ENCODE measurements around the gene GNB1L. TPM values are rescaled to one million over a fixed set of nuclear protein-coding genes. Genes with fewer than 3 reads are reported as not detected.

The GNB1L gene
- total and polyA plus RNA-seq, 9 of the 15 experiments (the other 6 are each of a cell fraction or from before 2014, with no cell fraction given) = 0.56 to 50.5 (median 10.2) TPM

DNA sequence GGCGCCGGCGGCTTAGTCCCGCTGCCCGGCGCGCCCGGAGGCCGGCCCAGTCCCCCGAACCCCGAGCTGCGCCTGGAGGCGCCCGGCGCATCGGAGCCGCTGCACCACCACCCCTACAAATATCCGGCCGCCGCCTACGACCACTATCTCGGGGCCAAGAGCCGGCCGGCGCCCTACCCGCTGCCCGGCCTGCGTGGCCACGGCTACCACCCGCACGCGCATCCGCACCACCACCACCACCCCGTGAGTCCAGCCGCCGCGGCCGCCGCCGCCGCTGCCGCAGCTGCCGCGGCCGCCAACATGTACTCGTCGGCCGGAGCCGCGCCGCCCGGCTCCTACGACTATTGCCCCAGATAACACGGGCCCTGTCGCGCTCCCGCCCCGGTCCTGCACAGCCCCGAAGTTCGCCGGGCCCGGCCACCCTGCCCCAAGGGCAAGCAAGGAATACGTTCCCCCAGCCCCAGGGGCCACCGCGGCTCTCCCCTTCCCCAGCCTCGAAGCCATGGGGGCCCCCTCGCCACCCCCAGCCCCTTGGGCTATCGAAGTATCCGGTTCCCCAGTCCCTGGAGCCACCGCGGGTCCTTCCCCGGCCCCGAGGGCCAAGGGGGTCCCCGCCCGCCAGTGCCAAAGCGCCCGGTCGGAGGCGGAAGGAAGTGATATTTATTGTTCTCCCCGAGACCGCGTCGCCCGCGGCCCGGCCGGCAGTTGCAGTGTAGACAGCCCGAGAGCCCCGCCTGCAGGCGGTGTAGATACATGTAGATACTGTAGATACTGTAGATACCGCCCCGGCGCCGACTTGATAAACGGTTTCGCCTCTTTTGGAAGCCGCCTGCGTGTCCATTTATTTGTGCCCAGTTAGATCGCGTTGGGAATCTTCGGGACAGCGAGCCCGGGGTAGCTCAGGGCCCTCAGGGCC, 87.9 kb downstream of the GNB1L start (continued):
- TF ChIP-seq, protein P1, sequence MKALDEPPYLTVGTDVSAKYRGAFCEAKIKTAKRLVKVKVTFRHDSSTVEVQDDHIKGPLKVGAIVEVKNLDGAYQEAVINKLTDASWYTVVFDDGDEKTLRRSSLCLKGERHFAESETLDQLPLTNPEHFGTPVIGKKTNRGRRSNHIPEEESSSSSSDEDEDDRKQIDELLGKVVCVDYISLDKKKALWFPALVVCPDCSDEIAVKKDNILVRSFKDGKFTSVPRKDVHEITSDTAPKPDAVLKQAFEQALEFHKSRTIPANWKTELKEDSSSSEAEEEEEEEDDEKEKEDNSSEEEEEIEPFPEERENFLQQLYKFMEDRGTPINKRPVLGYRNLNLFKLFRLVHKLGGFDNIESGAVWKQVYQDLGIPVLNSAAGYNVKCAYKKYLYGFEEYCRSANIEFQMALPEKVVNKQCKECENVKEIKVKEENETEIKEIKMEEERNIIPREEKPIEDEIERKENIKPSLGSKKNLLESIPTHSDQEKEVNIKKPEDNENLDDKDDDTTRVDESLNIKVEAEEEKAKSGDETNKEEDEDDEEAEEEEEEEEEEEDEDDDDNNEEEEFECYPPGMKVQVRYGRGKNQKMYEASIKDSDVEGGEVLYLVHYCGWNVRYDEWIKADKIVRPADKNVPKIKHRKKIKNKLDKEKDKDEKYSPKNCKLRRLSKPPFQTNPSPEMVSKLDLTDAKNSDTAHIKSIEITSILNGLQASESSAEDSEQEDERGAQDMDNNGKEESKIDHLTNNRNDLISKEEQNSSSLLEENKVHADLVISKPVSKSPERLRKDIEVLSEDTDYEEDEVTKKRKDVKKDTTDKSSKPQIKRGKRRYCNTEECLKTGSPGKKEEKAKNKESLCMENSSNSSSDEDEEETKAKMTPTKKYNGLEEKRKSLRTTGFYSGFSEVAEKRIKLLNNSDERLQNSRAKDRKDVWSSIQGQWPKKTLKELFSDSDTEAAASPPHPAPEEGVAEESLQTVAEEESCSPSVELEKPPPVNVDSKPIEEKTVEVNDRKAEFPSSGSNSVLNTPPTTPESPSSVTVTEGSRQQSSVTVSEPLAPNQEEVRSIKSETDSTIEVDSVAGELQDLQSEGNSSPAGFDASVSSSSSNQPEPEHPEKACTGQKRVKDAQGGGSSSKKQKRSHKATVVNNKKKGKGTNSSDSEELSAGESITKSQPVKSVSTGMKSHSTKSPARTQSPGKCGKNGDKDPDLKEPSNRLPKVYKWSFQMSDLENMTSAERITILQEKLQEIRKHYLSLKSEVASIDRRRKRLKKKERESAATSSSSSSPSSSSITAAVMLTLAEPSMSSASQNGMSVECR (CRISPR knock-in tag; IDR thresholded peaks at IDR 0.05) = no peak
- TF ChIP-seq ZNF668 (CRISPR knock-in tag; IDR thresholded peaks at IDR 0.05) = peak; percentile 56; the same call in 1 of the 2 replicates
- TF ChIP-seq, protein P2, sequence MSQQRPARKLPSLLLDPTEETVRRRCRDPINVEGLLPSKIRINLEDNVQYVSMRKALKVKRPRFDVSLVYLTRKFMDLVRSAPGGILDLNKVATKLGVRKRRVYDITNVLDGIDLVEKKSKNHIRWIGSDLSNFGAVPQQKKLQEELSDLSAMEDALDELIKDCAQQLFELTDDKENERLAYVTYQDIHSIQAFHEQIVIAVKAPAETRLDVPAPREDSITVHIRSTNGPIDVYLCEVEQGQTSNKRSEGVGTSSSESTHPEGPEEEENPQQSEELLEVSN (IDR thresholded peaks at IDR 0.05; ENCODE audit: borderline replicate concordance in 1 of 2, extremely low read depth in 1 of 2, insufficient read depth in 1 of 2, insufficient read length in 1 of 2, low read depth in 1 of 2, low read length in 1 of 2, poor library complexity in 1 of 2, severe bottlenecking in 1 of 2) = peak in 1 of 2 experiments; percentile 30
- TF ChIP-seq ZNF347 (CRISPR knock-in tag; IDR thresholded peaks at IDR 0.05; ENCODE audit: low read depth) = no peak
- no peak for TF ChIP-seq ZNF165 (CRISPR knock-in tag; IDR thresholded peaks at IDR 0.05; ENCODE audit: borderline replicate concordance)
- TF ChIP-seq NCOA6 (IDR thresholded peaks at IDR 0.05) = no peak
- peak; percentile 33; the same call in 1 of the 2 replicates for TF ChIP-seq ZBTB7A (IDR thresholded peaks at IDR 0.05; ENCODE audit: borderline replicate concordance, control insufficient read depth, low read depth, low read length)
- no peak for TF ChIP-seq C11orf30 (IDR thresholded peaks at IDR 0.05; ENCODE audit: low read depth)
- TF ChIP-seq RBM14 (IDR thresholded peaks at IDR 0.05; ENCODE audit: borderline replicate concordance, insufficient read depth, low read depth, low read length) = no peak
- TF ChIP-seq, protein P3, sequence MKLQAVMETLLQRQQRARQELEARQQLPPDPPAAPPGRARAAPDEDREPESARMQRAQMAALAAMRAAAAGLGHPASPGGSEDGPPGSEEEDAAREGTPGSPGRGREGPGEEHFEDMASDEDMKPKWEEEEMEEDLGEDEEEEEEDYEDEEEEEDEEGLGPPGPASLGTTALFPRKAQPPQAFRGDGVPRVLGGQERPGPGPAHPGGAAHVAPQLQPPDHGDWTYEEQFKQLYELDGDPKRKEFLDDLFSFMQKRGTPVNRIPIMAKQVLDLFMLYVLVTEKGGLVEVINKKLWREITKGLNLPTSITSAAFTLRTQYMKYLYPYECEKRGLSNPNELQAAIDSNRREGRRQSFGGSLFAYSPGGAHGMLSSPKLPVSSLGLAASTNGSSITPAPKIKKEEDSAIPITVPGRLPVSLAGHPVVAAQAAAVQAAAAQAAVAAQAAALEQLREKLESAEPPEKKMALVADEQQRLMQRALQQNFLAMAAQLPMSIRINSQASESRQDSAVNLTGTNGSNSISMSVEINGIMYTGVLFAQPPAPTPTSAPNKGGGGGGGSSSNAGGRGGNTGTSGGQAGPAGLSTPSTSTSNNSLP (IDR thresholded peaks at IDR 0.05; ENCODE audit: borderline replicate concordance, low read depth, low read length) = no peak
- TF ChIP-seq MYBL2 (IDR thresholded peaks at IDR 0.05; ENCODE audit: low read depth) = no peak
- no peak for TF ChIP-seq MYBL2 (CRISPR knock-in tag; IDR thresholded peaks at IDR 0.05; ENCODE audit: borderline replicate concordance)
- no peak for TF ChIP-seq ZNF561 (CRISPR knock-in tag; conservative IDR thresholded peaks at IDR 0.05)
- no peak for TF ChIP-seq BACH1 (tag; IDR thresholded peaks at IDR 0.05)
- TF ChIP-seq NFRKB (IDR thresholded peaks at IDR 0.05; ENCODE audit: low read depth) = no peak
- TF ChIP-seq KDM4B (IDR thresholded peaks at IDR 0.05; ENCODE audit: borderline replicate concordance in 2 of 2, low read depth in 1 of 2) = no peak
